ENCODE measurements around the gene EDC4.

EDC4 gene

GRCh38 chr16:67886387-67886786 lies 13.5 kb downstream of the EDC4 start:
- Histone ChIP-seq H3K4me3 (replicated peaks; ENCODE audit: insufficient read depth, low read length) (no peak overlapping the region), H3K27me3 (ENCODE audit: insufficient read depth, poor library complexity, severe bottlenecking) (no peaks in the 10 kb centered on the region), H3K27ac (replicated peaks) (no peak overlapping the region)
- TF ChIP-seq REST (IDR thresholded peaks at IDR 0.05; ENCODE audit: insufficient replicate concordance, low read depth) (no peak), POLR2AphosphoS5 (IDR thresholded peaks at IDR 0.05; ENCODE audit: low read depth) (no peak), GABPA (IDR thresholded peaks at IDR 0.05; ENCODE audit: low read depth) (no peak), CTCF (IDR thresholded peaks at IDR 0.05; ENCODE audit: insufficient read depth, low read length) (no peak), SPI1 (IDR thresholded peaks at IDR 0.05; ENCODE audit: borderline replicate concordance, low read depth) (no peak)
- no peak for DNase-seq (ENCODE audit: low read depth in 1 of 2, low spot score in 1 of 2)

DNA sequence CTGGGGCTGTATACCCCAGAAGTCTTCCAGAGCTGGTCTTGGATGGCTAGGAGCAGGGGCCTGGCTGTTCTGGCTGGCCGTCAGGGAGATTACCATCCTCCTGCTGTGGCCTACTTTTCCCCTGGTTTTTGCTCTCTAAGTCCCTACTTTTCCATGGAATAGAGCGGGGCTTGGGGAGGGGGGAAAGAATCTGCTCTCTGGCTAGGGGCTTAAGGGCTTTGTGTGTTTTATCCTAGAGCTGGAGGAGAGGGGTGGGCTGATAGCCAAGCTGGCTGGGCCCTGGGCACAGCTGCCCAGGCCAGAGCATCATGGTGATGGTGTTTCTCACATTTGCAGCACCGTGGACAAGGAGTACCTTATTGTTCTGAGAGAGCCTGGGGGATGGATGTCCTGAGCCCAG lies 15.5 kb downstream of the EDC4 start:
- DNase-seq (ENCODE audit: low read depth in 1 of 2, low spot score in 1 of 2) = no peak
- H3K4me3 ChIP-seq (replicated peaks; ENCODE audit: insufficient read depth, low read length) = no peak overlapping the region
- TF ChIP-seq GABPA (IDR thresholded peaks at IDR 0.05; ENCODE audit: low read depth) (no peak), POLR2AphosphoS5 (IDR thresholded peaks at IDR 0.05; ENCODE audit: low read depth) (no peak), CTCF (IDR thresholded peaks at IDR 0.05; ENCODE audit: insufficient read depth, low read length) (no peak), REST (IDR thresholded peaks at IDR 0.05; ENCODE audit: insufficient replicate concordance, low read depth) (no peak), SPI1 (IDR thresholded peaks at IDR 0.05; ENCODE audit: borderline replicate concordance, low read depth) (no peak)
- H3K27ac ChIP-seq (replicated peaks) = no peak overlapping the region
- H3K27me3 ChIP-seq (ENCODE audit: insufficient read depth, poor library complexity, severe bottlenecking) = no peaks in the 10 kb centered on the region

DNA sequence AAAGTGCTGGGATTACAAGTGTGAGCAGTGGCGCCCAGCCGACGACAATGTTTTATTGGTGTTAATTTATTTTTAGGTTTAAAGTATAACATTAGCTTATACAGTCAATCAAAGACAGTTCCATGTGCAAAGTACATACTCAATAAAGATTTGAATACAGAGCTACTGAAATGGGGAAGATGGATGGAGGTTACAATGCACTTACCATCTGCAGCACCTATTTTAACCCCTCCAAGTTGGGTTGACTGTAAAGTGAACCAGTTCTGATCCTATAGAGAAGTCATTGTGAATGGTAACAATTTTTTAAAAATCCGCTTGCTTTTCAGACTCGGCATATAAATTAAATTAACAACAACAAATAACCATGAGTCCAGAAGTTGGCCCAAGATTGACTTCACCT lies 19.5 kb downstream of the EDC4 start:
- no peak for TF ChIP-seq REST (IDR thresholded peaks at IDR 0.05; ENCODE audit: insufficient replicate concordance, low read depth)
- TF ChIP-seq GABPA (IDR thresholded peaks at IDR 0.05; ENCODE audit: low read depth) = no peak
- TF ChIP-seq SPI1 (IDR thresholded peaks at IDR 0.05; ENCODE audit: borderline replicate concordance, low read depth) = no peak
- TF ChIP-seq POLR2AphosphoS5 (IDR thresholded peaks at IDR 0.05; ENCODE audit: low read depth) = no peak
- no peak for TF ChIP-seq CTCF (IDR thresholded peaks at IDR 0.05; ENCODE audit: insufficient read depth, low read length)
- Histone ChIP-seq H3K27me3 (ENCODE audit: insufficient read depth, poor library complexity, severe bottlenecking) (no peaks in the 10 kb centered on the region), H3K4me3 (replicated peaks; ENCODE audit: insufficient read depth, low read length) (peak overlapping the region; percentile 17), H3K27ac (replicated peaks) (peak overlapping the region; percentile 52)
- no peak for DNase-seq (ENCODE audit: low read depth in 1 of 2, low spot score in 1 of 2)
